WTC11 (cell line): ENCODE data around the gene NEURL4. TPM values are rescaled to one million over a fixed set of nuclear protein-coding genes. Genes with fewer than 3 reads are reported as not detected.

ENCODE experiments used
- CREB1 ChIP-seq: sonication (generic); formaldehyde crosslinking; IDR thresholded peaks from 2 replicates; pipeline ENCODE4 v1.8.0; 2023; ENCODE audit warnings: mild to moderate bottlenecking, missing genetic modification reagents
- CREM ChIP-seq: sonication (generic); formaldehyde crosslinking; IDR thresholded peaks from 2 replicates; pipeline ENCODE4 v1.8.1; 2022; ENCODE audit warnings: mild to moderate bottlenecking, missing genetic modification reagents, moderate library complexity
- GTF2I ChIP-seq: fragments of 250-450 bp; sonication (Bioruptor Pico); conservative IDR thresholded peaks from 2 replicates; pipeline ENCODE4 v1.4.0; 2021; ENCODE audit warnings: mild to moderate bottlenecking
- IRF2 ChIP-seq: sonication (generic); formaldehyde crosslinking; IDR thresholded peaks from 2 replicates; pipeline ENCODE4 v1.8.0; 2022; ENCODE audit warnings: low read depth, missing genetic modification reagents, borderline replicate concordance
- RORB ChIP-seq: fragments of 250-450 bp; sonication (Bioruptor Pico); IDR thresholded peaks from 2 replicates; pipeline ENCODE4 v1.9.0; 2021; ENCODE audit warnings: mild to moderate bottlenecking
- SOX15 ChIP-seq: fragments of 250-450 bp; sonication (Bioruptor Pico); IDR thresholded peaks from 2 replicates; pipeline ENCODE4 v1.9.0; 2021; ENCODE audit warnings: mild to moderate bottlenecking
- TEAD1 ChIP-seq: sonication (generic); formaldehyde crosslinking; IDR thresholded peaks from 2 replicates; pipeline ENCODE4 v1.8.0; 2022; ENCODE audit warnings: mild to moderate bottlenecking, missing genetic modification reagents
- TEAD4 ChIP-seq: sonication (generic); formaldehyde crosslinking; IDR thresholded peaks from 2 replicates; pipeline ENCODE4 v1.8.0; 2022; ENCODE audit warnings: mild to moderate bottlenecking, missing genetic modification reagents
- ZNF138 ChIP-seq: sonication (generic); formaldehyde crosslinking; conservative IDR thresholded peaks from 2 replicates; pipeline ENCODE4 v1.8.1; 2022; ENCODE audit warnings: mild to moderate bottlenecking, moderate library complexity, missing genetic modification reagents
- ZNF232 ChIP-seq: sonication (generic); formaldehyde crosslinking; IDR thresholded peaks from 2 replicates; pipeline ENCODE4 v1.8.0; 2022; ENCODE audit warnings: mild to moderate bottlenecking, missing genetic modification reagents
- ZNF396 ChIP-seq: fragments of 250-450 bp; sonication (Bioruptor Pico); IDR thresholded peaks from 2 replicates; pipeline ENCODE4 v1.8.0; 2021; ENCODE audit warnings: mild to moderate bottlenecking, moderate library complexity, borderline replicate concordance
- total RNA-seq: library from RNA; stranded (reverse); gene quantifications from 3 replicates; pipeline ENCODE4 v1.2.3, GENCODE V29; 2021
- TF ChIP-seq, protein P1 (sequence below): sonication (generic); formaldehyde crosslinking; IDR thresholded peaks from 2 replicates; pipeline ENCODE4 v1.8.1; 2023; ENCODE audit warnings: mild to moderate bottlenecking, missing genetic modification reagents
- TF ChIP-seq, protein P2 (sequence below): fragments of 200-600 bp; IDR thresholded peaks from 2 replicates; pipeline ENCODE4 v1.8.0; 2022; ENCODE audit warnings: antibody characterized with exemption
- TF ChIP-seq, protein P3 (sequence below): sonication (generic); formaldehyde crosslinking; conservative IDR thresholded peaks from 2 replicates; pipeline ENCODE4 v1.8.1; 2022; ENCODE audit warnings: mild to moderate bottlenecking, missing genetic modification reagents
- TF ChIP-seq, protein P4 (sequence below): sonication (generic); formaldehyde crosslinking; IDR thresholded peaks from 2 replicates; pipeline ENCODE4 v1.8.0; 2022; ENCODE audit warnings: mild to moderate bottlenecking, missing genetic modification reagents
- TF ChIP-seq, protein P5 (sequence below): sonication (generic); formaldehyde crosslinking; IDR thresholded peaks from 2 replicates; pipeline ENCODE4 v1.8.0; 2023; ENCODE audit warnings: missing genetic modification reagents, mild to moderate bottlenecking, borderline replicate concordance
- TF ChIP-seq, protein P6 (sequence below): fragments of 250-450 bp; sonication (Bioruptor Pico); conservative IDR thresholded peaks from 2 replicates; pipeline ENCODE4 v1.9.0; 2021; ENCODE audit warnings: mild to moderate bottlenecking
- TF ChIP-seq, protein P7 (sequence below): sonication (generic); formaldehyde crosslinking; IDR thresholded peaks from 2 replicates; pipeline ENCODE4 v1.8.1; 2023; ENCODE audit warnings: mild to moderate bottlenecking, missing genetic modification reagents
- TF ChIP-seq, protein P8 (sequence below): sonication (generic); formaldehyde crosslinking; IDR thresholded peaks from 2 replicates; pipeline ENCODE4 v1.8.1; 2022; ENCODE audit warnings: mild to moderate bottlenecking, moderate library complexity, missing genetic modification reagents
- TF ChIP-seq, protein P9 (sequence below): sonication (generic); formaldehyde crosslinking; IDR thresholded peaks from 2 replicates; pipeline ENCODE4 v1.8.1; 2023; ENCODE audit warnings: mild to moderate bottlenecking, missing genetic modification reagents, moderate library complexity
- TF ChIP-seq, protein P10 (sequence below): sonication (generic); formaldehyde crosslinking; IDR thresholded peaks from 2 replicates; pipeline ENCODE4 v1.8.0; 2022; ENCODE audit warnings: mild to moderate bottlenecking, missing genetic modification reagents

The NEURL4 gene
- total RNA-seq, 1 experiment from 2014 or later: 64.4 TPM

DNA sequence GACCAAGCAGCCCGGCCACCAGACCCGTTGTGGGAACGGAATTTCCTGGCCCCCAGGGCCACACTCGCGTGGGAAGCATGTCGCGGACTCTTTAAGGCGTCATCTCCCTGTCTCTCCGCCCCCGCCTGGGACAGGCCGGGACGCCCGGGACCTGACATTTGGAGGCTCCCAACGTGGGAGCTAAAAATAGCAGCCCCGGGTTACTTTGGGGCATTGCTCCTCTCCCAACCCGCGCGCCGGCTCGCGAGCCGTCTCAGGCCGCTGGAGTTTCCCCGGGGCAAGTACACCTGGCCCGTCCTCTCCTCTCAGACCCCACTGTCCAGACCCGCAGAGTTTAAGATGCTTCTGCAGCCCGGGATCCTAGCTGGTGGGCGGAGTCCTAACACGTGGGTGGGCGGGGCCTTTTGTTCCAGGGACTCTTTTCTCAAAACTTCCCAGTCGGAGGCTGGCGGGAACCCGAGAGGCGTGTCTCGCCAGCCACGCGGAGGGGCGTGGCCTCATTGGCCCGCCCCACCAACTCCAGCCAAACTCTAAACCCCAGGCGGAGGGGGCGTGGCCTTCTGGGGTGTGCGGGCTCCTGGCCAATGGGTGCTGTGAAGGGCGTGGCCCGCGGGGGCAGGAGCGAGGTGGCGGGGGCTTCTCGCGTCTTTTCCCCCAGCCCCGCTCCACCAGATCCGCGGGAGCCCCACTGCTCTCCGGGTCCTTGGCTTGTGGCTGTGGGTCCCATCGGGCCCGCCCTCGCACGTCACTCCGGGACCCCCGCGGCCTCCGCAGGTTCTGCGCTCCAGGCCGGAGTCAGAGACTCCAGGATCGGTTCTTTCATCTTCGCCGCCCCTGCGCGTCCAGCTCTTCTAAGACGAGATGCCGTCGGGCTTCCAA lies 47.8 kb downstream of the NEURL4 start, which contains the start of gene SLC2A4 (continued):
- TF ChIP-seq, protein P1, sequence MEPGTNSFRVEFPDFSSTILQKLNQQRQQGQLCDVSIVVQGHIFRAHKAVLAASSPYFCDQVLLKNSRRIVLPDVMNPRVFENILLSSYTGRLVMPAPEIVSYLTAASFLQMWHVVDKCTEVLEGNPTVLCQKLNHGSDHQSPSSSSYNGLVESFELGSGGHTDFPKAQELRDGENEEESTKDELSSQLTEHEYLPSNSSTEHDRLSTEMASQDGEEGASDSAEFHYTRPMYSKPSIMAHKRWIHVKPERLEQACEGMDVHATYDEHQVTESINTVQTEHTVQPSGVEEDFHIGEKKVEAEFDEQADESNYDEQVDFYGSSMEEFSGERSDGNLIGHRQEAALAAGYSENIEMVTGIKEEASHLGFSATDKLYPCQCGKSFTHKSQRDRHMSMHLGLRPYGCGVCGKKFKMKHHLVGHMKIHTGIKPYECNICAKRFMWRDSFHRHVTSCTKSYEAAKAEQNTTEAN (CRISPR knock-in tag): no peak
- TF ChIP-seq, protein P2, sequence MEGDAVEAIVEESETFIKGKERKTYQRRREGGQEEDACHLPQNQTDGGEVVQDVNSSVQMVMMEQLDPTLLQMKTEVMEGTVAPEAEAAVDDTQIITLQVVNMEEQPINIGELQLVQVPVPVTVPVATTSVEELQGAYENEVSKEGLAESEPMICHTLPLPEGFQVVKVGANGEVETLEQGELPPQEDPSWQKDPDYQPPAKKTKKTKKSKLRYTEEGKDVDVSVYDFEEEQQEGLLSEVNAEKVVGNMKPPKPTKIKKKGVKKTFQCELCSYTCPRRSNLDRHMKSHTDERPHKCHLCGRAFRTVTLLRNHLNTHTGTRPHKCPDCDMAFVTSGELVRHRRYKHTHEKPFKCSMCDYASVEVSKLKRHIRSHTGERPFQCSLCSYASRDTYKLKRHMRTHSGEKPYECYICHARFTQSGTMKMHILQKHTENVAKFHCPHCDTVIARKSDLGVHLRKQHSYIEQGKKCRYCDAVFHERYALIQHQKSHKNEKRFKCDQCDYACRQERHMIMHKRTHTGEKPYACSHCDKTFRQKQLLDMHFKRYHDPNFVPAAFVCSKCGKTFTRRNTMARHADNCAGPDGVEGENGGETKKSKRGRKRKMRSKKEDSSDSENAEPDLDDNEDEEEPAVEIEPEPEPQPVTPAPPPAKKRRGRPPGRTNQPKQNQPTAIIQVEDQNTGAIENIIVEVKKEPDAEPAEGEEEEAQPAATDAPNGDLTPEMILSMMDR: no peak
- TF ChIP-seq, protein P3, sequence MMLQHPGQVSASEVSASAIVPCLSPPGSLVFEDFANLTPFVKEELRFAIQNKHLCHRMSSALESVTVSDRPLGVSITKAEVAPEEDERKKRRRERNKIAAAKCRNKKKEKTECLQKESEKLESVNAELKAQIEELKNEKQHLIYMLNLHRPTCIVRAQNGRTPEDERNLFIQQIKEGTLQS: no peak
- TF ChIP-seq, protein P4, sequence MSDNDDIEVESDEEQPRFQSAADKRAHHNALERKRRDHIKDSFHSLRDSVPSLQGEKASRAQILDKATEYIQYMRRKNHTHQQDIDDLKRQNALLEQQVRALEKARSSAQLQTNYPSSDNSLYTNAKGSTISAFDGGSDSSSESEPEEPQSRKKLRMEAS: peak; percentile 6; the same call in 1 of the 2 replicates
- TF ChIP-seq CREB1: no peak
- no peak for TF ChIP-seq GTF2I (CRISPR knock-in tag)
- TF ChIP-seq, protein P5, sequence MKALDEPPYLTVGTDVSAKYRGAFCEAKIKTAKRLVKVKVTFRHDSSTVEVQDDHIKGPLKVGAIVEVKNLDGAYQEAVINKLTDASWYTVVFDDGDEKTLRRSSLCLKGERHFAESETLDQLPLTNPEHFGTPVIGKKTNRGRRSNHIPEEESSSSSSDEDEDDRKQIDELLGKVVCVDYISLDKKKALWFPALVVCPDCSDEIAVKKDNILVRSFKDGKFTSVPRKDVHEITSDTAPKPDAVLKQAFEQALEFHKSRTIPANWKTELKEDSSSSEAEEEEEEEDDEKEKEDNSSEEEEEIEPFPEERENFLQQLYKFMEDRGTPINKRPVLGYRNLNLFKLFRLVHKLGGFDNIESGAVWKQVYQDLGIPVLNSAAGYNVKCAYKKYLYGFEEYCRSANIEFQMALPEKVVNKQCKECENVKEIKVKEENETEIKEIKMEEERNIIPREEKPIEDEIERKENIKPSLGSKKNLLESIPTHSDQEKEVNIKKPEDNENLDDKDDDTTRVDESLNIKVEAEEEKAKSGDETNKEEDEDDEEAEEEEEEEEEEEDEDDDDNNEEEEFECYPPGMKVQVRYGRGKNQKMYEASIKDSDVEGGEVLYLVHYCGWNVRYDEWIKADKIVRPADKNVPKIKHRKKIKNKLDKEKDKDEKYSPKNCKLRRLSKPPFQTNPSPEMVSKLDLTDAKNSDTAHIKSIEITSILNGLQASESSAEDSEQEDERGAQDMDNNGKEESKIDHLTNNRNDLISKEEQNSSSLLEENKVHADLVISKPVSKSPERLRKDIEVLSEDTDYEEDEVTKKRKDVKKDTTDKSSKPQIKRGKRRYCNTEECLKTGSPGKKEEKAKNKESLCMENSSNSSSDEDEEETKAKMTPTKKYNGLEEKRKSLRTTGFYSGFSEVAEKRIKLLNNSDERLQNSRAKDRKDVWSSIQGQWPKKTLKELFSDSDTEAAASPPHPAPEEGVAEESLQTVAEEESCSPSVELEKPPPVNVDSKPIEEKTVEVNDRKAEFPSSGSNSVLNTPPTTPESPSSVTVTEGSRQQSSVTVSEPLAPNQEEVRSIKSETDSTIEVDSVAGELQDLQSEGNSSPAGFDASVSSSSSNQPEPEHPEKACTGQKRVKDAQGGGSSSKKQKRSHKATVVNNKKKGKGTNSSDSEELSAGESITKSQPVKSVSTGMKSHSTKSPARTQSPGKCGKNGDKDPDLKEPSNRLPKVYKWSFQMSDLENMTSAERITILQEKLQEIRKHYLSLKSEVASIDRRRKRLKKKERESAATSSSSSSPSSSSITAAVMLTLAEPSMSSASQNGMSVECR (CRISPR knock-in tag): 0 out of 2 replicates have a peak, but pooled peaks have one; percentile 7
- no peak for TF ChIP-seq ZNF396 (CRISPR knock-in tag)
- TF ChIP-seq, protein P6, sequence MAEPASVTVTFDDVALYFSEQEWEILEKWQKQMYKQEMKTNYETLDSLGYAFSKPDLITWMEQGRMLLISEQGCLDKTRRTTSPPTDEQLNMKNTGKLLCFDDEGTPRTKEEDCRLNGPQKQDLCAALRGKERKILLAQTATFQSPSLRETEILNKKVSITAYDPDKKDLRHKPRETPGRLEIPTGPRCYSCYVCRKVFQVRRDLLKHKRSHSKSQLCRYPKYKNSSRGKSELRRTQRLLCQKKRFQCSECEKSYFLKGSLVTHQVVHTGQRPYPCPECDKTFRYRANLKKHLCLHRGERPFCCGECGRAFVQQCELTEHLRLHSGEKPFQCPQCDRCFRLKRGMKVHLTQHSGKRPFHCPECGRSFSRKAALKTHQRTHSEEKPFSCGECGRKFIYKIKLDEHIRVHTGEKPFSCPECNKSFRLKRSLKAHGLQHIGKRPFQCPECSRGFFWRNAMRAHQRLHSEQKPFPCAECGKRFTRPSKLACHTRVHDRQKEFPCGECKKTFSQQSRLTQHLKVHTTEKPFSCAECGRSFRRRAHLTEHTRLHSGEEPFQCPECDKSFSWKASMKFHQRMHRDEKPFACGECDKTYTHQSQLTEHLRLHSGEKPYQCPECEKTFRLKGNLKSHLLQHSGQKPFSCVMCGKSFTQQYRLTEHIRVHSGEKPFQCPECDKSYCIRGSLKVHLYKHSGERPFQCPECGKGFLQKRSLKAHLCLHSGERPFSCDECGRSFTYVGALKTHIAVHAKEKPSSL (CRISPR knock-in tag): no peak
- TF ChIP-seq ZNF232 (CRISPR knock-in tag): 0 out of 2 replicates have a peak, but pooled peaks have one; percentile 16
- TF ChIP-seq, protein P7, sequence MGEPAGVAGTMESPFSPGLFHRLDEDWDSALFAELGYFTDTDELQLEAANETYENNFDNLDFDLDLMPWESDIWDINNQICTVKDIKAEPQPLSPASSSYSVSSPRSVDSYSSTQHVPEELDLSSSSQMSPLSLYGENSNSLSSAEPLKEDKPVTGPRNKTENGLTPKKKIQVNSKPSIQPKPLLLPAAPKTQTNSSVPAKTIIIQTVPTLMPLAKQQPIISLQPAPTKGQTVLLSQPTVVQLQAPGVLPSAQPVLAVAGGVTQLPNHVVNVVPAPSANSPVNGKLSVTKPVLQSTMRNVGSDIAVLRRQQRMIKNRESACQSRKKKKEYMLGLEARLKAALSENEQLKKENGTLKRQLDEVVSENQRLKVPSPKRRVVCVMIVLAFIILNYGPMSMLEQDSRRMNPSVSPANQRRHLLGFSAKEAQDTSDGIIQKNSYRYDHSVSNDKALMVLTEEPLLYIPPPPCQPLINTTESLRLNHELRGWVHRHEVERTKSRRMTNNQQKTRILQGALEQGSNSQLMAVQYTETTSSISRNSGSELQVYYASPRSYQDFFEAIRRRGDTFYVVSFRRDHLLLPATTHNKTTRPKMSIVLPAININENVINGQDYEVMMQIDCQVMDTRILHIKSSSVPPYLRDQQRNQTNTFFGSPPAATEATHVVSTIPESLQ (CRISPR knock-in tag): no peak
- no peak for TF ChIP-seq TEAD1
- no peak for TF ChIP-seq CREM
- TF ChIP-seq RORB (CRISPR knock-in tag): no peak
- TF ChIP-seq IRF2 (CRISPR knock-in tag): no peak
- no peak for TF ChIP-seq TEAD4
- TF ChIP-seq SOX15 (CRISPR knock-in tag): no peak
- TF ChIP-seq, protein P8, sequence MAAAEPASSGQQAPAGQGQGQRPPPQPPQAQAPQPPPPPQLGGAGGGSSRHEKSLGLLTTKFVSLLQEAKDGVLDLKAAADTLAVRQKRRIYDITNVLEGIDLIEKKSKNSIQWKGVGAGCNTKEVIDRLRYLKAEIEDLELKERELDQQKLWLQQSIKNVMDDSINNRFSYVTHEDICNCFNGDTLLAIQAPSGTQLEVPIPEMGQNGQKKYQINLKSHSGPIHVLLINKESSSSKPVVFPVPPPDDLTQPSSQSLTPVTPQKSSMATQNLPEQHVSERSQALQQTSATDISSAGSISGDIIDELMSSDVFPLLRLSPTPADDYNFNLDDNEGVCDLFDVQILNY (CRISPR knock-in tag): peak; percentile 82
- no peak for TF ChIP-seq ZNF138 (CRISPR knock-in tag)
- TF ChIP-seq, protein P9, sequence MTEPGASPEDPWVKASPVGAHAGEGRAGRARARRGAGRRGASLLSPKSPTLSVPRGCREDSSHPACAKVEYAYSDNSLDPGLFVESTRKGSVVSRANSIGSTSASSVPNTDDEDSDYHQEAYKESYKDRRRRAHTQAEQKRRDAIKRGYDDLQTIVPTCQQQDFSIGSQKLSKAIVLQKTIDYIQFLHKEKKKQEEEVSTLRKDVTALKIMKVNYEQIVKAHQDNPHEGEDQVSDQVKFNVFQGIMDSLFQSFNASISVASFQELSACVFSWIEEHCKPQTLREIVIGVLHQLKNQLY (CRISPR knock-in tag): no peak
- TF ChIP-seq, protein P10, sequence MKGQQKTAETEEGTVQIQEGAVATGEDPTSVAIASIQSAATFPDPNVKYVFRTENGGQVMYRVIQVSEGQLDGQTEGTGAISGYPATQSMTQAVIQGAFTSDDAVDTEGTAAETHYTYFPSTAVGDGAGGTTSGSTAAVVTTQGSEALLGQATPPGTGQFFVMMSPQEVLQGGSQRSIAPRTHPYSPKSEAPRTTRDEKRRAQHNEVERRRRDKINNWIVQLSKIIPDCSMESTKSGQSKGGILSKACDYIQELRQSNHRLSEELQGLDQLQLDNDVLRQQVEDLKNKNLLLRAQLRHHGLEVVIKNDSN (CRISPR knock-in tag): peak; percentile 67; the same call in 1 of the 2 replicates
